ENCODE measurements around the gene EML3.
A peak's percentile ranks its signal among the peaks of the same experiment; 100 is the strongest.

Gene EML3

DNA sequence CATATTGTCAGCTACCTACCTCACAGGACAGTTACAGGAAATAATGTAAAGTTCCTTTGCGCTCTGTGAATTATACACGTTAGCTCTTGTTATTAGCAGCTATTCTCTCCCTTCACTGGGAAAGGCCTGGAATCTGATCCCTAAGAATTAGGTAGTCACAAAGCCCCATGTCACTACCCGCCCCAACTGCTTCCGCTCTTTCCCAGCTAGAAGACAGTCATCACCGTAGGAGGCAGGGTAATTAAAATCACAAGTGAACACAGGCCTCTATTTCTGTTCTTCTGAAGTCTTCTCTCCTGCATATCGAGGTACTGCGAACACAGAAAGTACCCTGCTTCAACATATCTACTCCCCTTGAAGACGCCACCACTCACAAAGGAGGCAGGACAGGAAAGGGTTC is 53.4 kb downstream of the EML3 start:
- Histone ChIP-seq H3K4me1 (ENCODE audit: control extremely low read depth in 1 of 4, control insufficient read depth in 4 of 4, insufficient read depth in 4 of 4, low read length in 3 of 4) (peaks cover 13 to 64% (median 60%) of the 10 kb centered on the region in 4 experiments), H3K27me3 (replicated peaks in 2 of 5; ENCODE audit: control insufficient read depth in 4 of 5, insufficient read depth in 5 of 5, low read length in 4 of 5) (no peaks in the 10 kb centered on the region), H3K4me3 (ENCODE audit: control insufficient read depth in 1 of 7, extremely low read depth in 1 of 7, insufficient read depth in 4 of 7, low read depth in 2 of 7, low read length in 6 of 7) (no peak overlapping the region), H3K27ac (ENCODE audit: insufficient read depth in 1 of 2, low read depth in 1 of 2, low read length in 2 of 2, poor library complexity in 1 of 2, severe bottlenecking in 2 of 2) (peak overlapping the region in 1 of 2 experiments; percentile 97), H3K36me3 (ENCODE audit: control insufficient read depth in 4 of 4, insufficient read depth in 4 of 4, low read length in 3 of 4) (peaks cover 13 to 51% (median 33%) of the 10 kb centered on the region in 4 experiments), H3K9me3 (ENCODE audit: control extremely low read depth in 1 of 5, control insufficient read depth in 4 of 5, insufficient read depth in 2 of 5, low read depth in 1 of 5, low read length in 4 of 5) (no peaks in the 10 kb centered on the region)
- CTCF ChIA-PET: interaction anchor here (0.8 to 19.4 kb wide), 8 partner anchors 9 to 165 kb away, joined by 3 to 283 read pairs (median 21); partner anchors contain the start of gene AHNAK
- no peak for DNase-seq
- POLR2A ChIA-PET: no interaction called here
- 100% methylated on average over 7 of the region's 8 CpGs for WGBS (ENCODE audit: insufficient coverage)

DNA sequence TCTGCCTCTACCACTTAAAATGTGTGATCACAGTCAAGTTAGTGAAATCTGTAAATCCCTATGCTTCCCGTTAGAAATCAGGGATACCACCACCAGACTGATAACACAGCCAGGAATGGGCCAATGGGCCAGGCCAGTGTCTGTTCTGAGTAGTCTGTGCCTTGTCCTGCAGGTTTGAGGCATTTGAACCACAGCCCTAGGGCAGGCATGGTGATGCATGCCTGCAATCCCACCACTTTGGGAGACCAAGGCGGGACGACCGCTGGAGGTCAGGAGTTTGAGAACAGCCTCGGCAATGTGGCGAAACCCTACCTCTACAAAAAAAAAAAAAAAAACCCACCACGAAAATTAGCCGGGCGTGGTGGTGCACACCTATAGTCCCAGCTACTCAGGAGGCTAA is 53.9 kb downstream of the EML3 start:
- POLR2A ChIA-PET: interaction anchor here (1.3 kb wide), 1 partner anchor 12 kb away, joined by 5 read pairs; the partner anchor contains the start of gene AHNAK
- H3K36me3 ChIP-seq (ENCODE audit: control insufficient read depth in 4 of 4, insufficient read depth in 4 of 4, low read length in 3 of 4): peaks cover 12 to 47% (median 30%) of the 10 kb centered on the region in 4 experiments
- H3K4me1 ChIP-seq (ENCODE audit: control extremely low read depth in 1 of 4, control insufficient read depth in 4 of 4, insufficient read depth in 4 of 4, low read length in 3 of 4): peaks cover 17 to 70% (median 66%) of the 10 kb centered on the region in 4 experiments

DNA sequence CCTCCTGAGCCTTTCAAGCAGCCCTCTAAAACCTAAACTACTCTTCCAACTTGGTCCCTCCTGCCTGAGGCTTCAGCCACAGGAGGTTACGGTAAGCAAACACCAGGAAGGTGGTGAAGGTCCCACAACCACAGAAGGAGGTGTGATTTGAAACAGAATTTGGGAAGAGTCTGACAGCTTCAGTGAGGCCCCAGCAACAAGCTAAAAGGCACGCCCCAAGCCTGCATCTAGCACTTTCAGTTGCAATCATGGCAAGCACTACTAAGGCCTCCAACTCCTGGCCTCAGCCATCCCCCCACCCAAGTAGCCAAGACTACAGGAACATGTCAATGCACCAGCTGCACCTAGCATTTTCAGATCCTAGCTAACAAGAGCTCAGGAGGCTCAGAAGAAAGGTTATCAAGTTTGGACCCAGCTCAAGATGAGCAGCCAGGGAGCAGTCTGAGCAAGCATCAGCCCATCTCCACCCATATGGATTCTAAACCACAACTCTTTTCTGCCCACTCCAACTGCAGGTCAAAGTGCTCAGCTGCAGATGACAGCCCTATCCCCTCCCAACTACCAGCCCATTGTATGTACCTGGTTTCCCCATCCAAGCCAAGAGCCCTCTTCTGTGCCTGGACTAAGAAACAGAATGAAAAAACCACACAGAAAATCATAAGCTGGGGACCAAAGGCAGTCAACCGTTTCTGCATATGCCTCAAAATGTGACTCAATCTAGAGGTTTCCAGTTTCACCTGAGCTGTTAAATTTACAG is 55.5 kb downstream of the EML3 start:
- ChIA-PET POLR2A (interaction anchor here (0.9 to 1.0 kb wide), 4 partner anchors 9 to 325 kb away, joined by 3 to 4 read pairs (median 3); partner anchors contain the start of gene TUT1), CTCF (interaction anchor here (0.6 to 19.4 kb wide), 10 partner anchors 9 to 536 kb away, joined by 3 to 283 read pairs (median 4); partner anchors contain the start of genes AHNAK and TUT1)
- Histone ChIP-seq H3K9me3 (ENCODE audit: control extremely low read depth in 1 of 5, control insufficient read depth in 4 of 5, insufficient read depth in 2 of 5, low read depth in 1 of 5, low read length in 4 of 5) (no peaks in the 10 kb centered on the region), H3K4me3 (ENCODE audit: control insufficient read depth in 1 of 7, extremely low read depth in 1 of 7, insufficient read depth in 4 of 7, low read depth in 2 of 7, low read length in 6 of 7) (peak overlapping the region in 5 of 7 experiments; percentile 37 to 70 (median 53)), H3K27ac (ENCODE audit: insufficient read depth in 1 of 2, low read depth in 1 of 2, low read length in 2 of 2, poor library complexity in 1 of 2, severe bottlenecking in 2 of 2) (peak overlapping the region; percentile 96 to 97), H3K36me3 (ENCODE audit: control insufficient read depth in 4 of 4, insufficient read depth in 4 of 4, low read length in 3 of 4) (peaks cover 9 to 34% (median 23%) of the 10 kb centered on the region in 4 experiments), H3K27me3 (replicated peaks in 2 of 5; ENCODE audit: control insufficient read depth in 4 of 5, insufficient read depth in 5 of 5, low read length in 4 of 5) (no peaks in the 10 kb centered on the region), H3K4me1 (ENCODE audit: control extremely low read depth in 1 of 4, control insufficient read depth in 4 of 4, insufficient read depth in 4 of 4, low read length in 3 of 4) (peaks cover 21 to 86% (median 82%) of the 10 kb centered on the region in 4 experiments)
- DNase-seq: no peak
- 14% methylated on average over 2 of the region's 3 CpGs for WGBS (ENCODE audit: insufficient coverage)

More for the DNA sequence above, 53.9 kb downstream of the EML3 start:
- WGBS (ENCODE audit: insufficient coverage): 83% methylated on average over 1 of the region's 9 CpGs
- DNase-seq: no peak
- CTCF ChIA-PET: interaction anchor here (0.8 to 19.4 kb wide), 8 partner anchors 9 to 164 kb away, joined by 3 to 283 read pairs (median 6); partner anchors contain the start of gene AHNAK
- H3K4me3 ChIP-seq (ENCODE audit: control insufficient read depth in 1 of 7, extremely low read depth in 1 of 7, insufficient read depth in 4 of 7, low read depth in 2 of 7, low read length in 6 of 7): no peak overlapping the region
- no peaks in the 10 kb centered on the region for H3K9me3 ChIP-seq (ENCODE audit: control extremely low read depth in 1 of 5, control insufficient read depth in 4 of 5, insufficient read depth in 2 of 5, low read depth in 1 of 5, low read length in 4 of 5)
- peak overlapping the region in 1 of 2 experiments; percentile 97 for H3K27ac ChIP-seq (ENCODE audit: insufficient read depth in 1 of 2, low read depth in 1 of 2, low read length in 2 of 2, poor library complexity in 1 of 2, severe bottlenecking in 2 of 2)
- no peaks in the 10 kb centered on the region for H3K27me3 ChIP-seq (replicated peaks in 2 of 5; ENCODE audit: control insufficient read depth in 4 of 5, insufficient read depth in 5 of 5, low read length in 4 of 5)

DNA sequence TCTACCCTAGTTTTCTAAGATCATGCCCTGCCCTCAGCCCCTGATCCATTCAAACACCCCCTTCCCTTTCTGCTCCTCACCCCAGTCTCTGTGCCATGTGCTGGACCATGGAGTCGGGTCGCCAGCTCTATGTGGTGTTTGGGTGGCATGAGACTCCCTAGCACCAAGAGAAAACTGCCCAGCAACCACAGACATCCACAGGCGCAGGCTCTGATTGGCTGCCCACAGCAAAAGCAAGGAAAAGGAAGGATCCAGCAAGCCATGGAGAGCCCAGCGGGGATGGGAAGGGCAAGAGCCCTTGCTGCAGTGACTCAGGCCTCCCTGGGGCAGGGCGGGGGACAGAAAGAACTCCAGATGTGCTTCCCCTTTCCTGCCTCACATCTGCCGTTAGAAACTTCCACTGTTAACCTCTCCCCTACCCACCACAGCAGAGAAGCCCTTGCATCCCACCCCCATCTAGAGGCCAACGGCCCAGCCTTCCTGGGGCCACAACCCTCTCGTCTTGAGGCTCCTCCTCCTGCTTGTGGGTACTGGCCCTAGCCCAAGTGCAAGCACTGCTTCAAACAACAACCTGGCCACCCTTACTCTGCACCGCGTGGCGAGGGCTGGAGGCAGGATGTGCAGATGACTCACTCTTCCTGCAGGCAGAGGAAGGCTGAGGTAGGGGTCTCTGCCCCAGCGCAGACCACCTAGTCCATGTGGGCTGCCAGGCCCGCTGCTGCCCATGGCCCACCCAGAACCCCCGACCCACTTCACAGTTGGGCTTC is 56.3 kb downstream of the EML3 start:
- Histone ChIP-seq H3K9me3 (ENCODE audit: control extremely low read depth in 1 of 5, control insufficient read depth in 4 of 5, insufficient read depth in 2 of 5, low read depth in 1 of 5, low read length in 4 of 5) (no peaks in the 10 kb centered on the region), H3K4me3 (ENCODE audit: control insufficient read depth in 1 of 7, extremely low read depth in 1 of 7, insufficient read depth in 4 of 7, low read depth in 2 of 7, low read length in 6 of 7) (peak overlapping the region in 6 of 7 experiments; percentile 4 to 70 (median 52)), H3K4me1 (ENCODE audit: control extremely low read depth in 1 of 4, control insufficient read depth in 4 of 4, insufficient read depth in 4 of 4, low read length in 3 of 4) (peaks cover 23 to 93% (median 89%) of the 10 kb centered on the region in 4 experiments), H3K27me3 (replicated peaks in 2 of 5; ENCODE audit: control insufficient read depth in 4 of 5, insufficient read depth in 5 of 5, low read length in 4 of 5) (no peaks in the 10 kb centered on the region), H3K27ac (ENCODE audit: insufficient read depth in 1 of 2, low read depth in 1 of 2, low read length in 2 of 2, poor library complexity in 1 of 2, severe bottlenecking in 2 of 2) (peak overlapping the region; percentile 96 to 97), H3K36me3 (ENCODE audit: control insufficient read depth in 4 of 4, insufficient read depth in 4 of 4, low read length in 3 of 4) (peaks cover 7 to 28% (median 20%) of the 10 kb centered on the region in 4 experiments)
- peak; percentile 93 to 99 (median 98) for DNase-seq
- WGBS (ENCODE audit: insufficient coverage): 0% methylated on average over 9 of the region's 14 CpGs
- CTCF ChIA-PET: interaction anchor here (0.9 to 19.4 kb wide), 8 partner anchors 9 to 164 kb away, joined by 3 to 283 read pairs (median 8); partner anchors contain the start of genes AHNAK and TUT1
- POLR2A ChIA-PET: interaction anchor here (0.9 to 2.3 kb wide), 7 partner anchors 9 to 325 kb away, joined by 3 to 10 read pairs (median 4); partner anchors contain the start of genes AHNAK, C11orf98, CSKMT and TUT1

DNA sequence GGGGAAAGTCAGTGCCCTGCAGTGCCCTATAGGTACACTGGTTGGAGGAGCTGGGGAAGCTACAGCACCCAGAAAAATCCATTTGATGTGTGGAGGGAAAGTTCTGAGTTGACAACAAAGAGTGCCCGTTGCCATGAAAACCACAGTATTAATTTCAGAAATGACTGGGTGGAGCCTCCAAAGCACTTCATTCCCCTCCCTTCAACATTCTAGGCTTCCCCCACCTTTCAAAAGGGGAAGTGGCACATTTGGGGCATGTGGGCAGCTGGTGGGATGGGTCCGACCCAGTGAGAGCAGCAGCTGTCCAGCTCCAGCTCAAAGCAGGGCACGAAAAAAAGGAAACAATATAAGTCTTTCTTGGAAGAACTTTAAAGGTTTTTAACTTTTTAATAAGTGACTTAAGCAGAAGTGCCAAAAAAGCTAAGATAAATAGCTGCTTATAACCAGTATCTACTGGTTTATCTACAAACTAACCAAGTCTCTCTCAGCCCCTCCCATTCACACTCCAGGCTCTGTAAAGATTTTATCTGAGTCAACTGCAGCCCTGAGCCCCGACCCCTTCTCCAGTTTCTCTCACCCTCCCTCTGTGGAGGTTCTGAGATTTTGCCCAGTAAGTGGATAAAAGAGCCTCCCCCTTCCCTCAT is 57.0 kb downstream of the EML3 start:
- peak; percentile 91 to 97 (median 96) for DNase-seq
- Histone ChIP-seq H3K4me3 (ENCODE audit: control insufficient read depth in 1 of 7, extremely low read depth in 1 of 7, insufficient read depth in 4 of 7, low read depth in 2 of 7, low read length in 6 of 7) (peak overlapping the region in 5 of 7 experiments; percentile 37 to 70 (median 53)), H3K36me3 (ENCODE audit: control insufficient read depth in 4 of 4, insufficient read depth in 4 of 4, low read length in 3 of 4) (peaks cover 7 to 24% (median 17%) of the 10 kb centered on the region in 4 experiments), H3K27ac (ENCODE audit: insufficient read depth in 1 of 2, low read depth in 1 of 2, low read length in 2 of 2, poor library complexity in 1 of 2, severe bottlenecking in 2 of 2) (peak overlapping the region; percentile 96 to 97), H3K4me1 (ENCODE audit: control extremely low read depth in 1 of 4, control insufficient read depth in 4 of 4, insufficient read depth in 4 of 4, low read length in 3 of 4) (peaks cover 19 to 94% (median 92%) of the 10 kb centered on the region in 4 experiments), H3K27me3 (replicated peaks in 2 of 5; ENCODE audit: control insufficient read depth in 4 of 5, insufficient read depth in 5 of 5, low read length in 4 of 5) (no peaks in the 10 kb centered on the region), H3K9me3 (ENCODE audit: control extremely low read depth in 1 of 5, control insufficient read depth in 4 of 5, insufficient read depth in 2 of 5, low read depth in 1 of 5, low read length in 4 of 5) (no peaks in the 10 kb centered on the region)
- ChIA-PET CTCF (interaction anchor here (0.7 to 19.4 kb wide), 6 partner anchors 9 to 160 kb away, joined by 3 to 283 read pairs (median 8); partner anchors contain the start of gene AHNAK), POLR2A (interaction anchor here (1.2 to 2.3 kb wide), 3 partner anchors 9 to 109 kb away, joined by 4 to 10 read pairs (median 4); partner anchors contain the start of genes AHNAK, C11orf98 and CSKMT)
- WGBS (ENCODE audit: insufficient coverage): 0% methylated on average over 3 of the region's 4 CpGs
